Activated naive CD4-positive, alpha-beta T cell (primary cell): ENCODE measurements around the gene ZNF618.

Experiments used
- DNase-seq, 4 experiments: peaks; one replicate each; lab custom pipeline; 2025; lab: John Stamatoyannopoulos, UW

ZNF618 gene

GRCh38 chr9:113882636-113883164 is 6.6 kb downstream of the ZNF618 start:
- no peak for DNase-seq

GRCh38 chr9:113885183-113886025 is 9.3 kb downstream of the ZNF618 start:
- DNase-seq, result no peak

- DNase-seq, result no peak
These were observed 9.9 kb downstream of the ZNF618 start for GRCh38 chr9:113886026-113886369.

GRCh38 chr9:113886466-113886865 is 10.4 kb downstream of the ZNF618 start:
- DNase-seq, result no peak

GRCh38 chr9:113886933-113887332 is 10.8 kb downstream of the ZNF618 start:
- DNase-seq, result no peak

GRCh38 chr9:113887436-113887835 is 11.3 kb downstream of the ZNF618 start:
- DNase-seq, result no peak

GRCh38 chr9:113888336-113888735 is 12.2 kb downstream of the ZNF618 start:
- no peak for DNase-seq

GRCh38 chr9:113888976-113889375 is 12.9 kb downstream of the ZNF618 start:
- DNase-seq, result no peak

- DNase-seq, result no peak
These were observed 14.6 kb downstream of the ZNF618 start for GRCh38 chr9:113890704-113891103.

GRCh38 chr9:113892861-113893491 is 16.9 kb downstream of the ZNF618 start:
- no peak for DNase-seq

- no peak for DNase-seq
These were observed 18.1 kb downstream of the ZNF618 start for GRCh38 chr9:113894166-113894565.

GRCh38 chr9:113895526-113895925 is 19.4 kb downstream of the ZNF618 start:
- no peak for DNase-seq

- no peak for DNase-seq
These were observed 20.6 kb downstream of the ZNF618 start for GRCh38 chr9:113896713-113897112.

- DNase-seq, result no peak
These were observed 22.0 kb downstream of the ZNF618 start for GRCh38 chr9:113898151-113898550.

GRCh38 chr9:113898596-113898995 is 22.5 kb downstream of the ZNF618 start:
- no peak for DNase-seq

GRCh38 chr9:113899205-113899604 is 23.1 kb downstream of the ZNF618 start:
- DNase-seq, result no peak

GRCh38 chr9:113901221-113901688 is 25.1 kb downstream of the ZNF618 start:
- DNase-seq, result no peak

- DNase-seq, result no peak
These were observed 27.5 kb downstream of the ZNF618 start for GRCh38 chr9:113903514-113904077.

GRCh38 chr9:113906411-113907110 is 30.5 kb downstream of the ZNF618 start:
- DNase-seq, result no peak

- no peak for DNase-seq
These were observed 31.2 kb downstream of the ZNF618 start for GRCh38 chr9:113907282-113907681.

- no peak for DNase-seq
These were observed 33.3 kb downstream of the ZNF618 start for GRCh38 chr9:113909421-113909820.

- no peak for DNase-seq
These were observed 34.0 kb downstream of the ZNF618 start for GRCh38 chr9:113910036-113910639.
